ENCODE data around the gene SCAMP1.

The SCAMP1 gene, protein sequence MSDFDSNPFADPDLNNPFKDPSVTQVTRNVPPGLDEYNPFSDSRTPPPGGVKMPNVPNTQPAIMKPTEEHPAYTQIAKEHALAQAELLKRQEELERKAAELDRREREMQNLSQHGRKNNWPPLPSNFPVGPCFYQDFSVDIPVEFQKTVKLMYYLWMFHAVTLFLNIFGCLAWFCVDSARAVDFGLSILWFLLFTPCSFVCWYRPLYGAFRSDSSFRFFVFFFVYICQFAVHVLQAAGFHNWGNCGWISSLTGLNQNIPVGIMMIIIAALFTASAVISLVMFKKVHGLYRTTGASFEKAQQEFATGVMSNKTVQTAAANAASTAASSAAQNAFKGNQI

DNA sequence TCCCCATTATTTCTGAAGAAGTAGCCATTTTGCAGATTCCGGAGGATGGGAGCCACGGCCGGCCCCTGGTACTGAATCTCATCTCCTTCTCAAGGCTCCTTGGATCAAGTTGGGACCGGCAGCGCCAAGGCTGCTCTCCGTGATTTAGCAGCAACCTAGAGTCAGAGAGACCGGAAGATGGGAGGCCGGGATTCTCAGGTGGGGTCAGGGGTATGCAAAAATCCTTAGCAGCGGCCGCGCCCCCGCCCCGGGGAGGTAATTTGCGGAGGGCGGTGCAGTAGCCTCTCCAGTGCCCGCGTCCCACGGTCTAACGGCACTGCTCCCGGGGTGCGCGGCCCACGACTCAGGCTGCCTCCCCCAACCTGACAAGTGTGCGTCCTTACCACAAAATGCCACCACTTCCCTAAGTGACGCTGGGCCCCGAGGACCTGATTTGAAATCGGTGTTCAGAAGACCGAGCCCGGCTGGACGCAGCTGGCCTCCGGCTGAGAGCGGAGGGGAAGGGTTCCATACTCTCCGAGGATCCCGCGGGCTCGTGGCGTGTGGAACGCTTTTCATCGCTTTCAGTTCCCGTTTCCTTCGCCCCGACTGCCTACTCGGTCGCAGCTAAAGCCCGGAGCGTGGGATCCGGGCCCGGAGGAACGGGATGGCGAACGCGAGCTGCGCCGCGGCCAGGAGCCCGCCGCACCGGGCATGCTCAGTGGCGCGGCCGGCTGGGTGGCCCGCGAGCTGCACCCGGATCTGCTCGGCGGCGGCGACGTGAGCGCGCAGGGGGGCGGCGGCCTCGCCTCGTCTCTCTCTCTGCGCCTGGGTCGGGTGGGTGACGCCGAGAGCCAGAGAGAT lies at the start of gene SCAMP1:
SCAMP1 (plus strand) TSS at position 787 of the 843 bp plus-strand sequence; CDS start at position 842, 55 bp downstream.
- peaks cover 57% of the 10 kb centered on the region for H3K4me1 Mint-ChIP-seq
- peak within 1 kb of the TSS; percentile 96 for H3K4me3 Mint-ChIP-seq
- H3K27ac Mint-ChIP-seq = peak within 1 kb of the TSS; percentile 97
- H3K9me3 Mint-ChIP-seq = no peaks in the 10 kb centered on the region
- H3K27me3 Mint-ChIP-seq = no peaks in the 10 kb centered on the region
- H3K36me3 Mint-ChIP-seq = peaks cover 2% of the 10 kb centered on the region

DNA sequence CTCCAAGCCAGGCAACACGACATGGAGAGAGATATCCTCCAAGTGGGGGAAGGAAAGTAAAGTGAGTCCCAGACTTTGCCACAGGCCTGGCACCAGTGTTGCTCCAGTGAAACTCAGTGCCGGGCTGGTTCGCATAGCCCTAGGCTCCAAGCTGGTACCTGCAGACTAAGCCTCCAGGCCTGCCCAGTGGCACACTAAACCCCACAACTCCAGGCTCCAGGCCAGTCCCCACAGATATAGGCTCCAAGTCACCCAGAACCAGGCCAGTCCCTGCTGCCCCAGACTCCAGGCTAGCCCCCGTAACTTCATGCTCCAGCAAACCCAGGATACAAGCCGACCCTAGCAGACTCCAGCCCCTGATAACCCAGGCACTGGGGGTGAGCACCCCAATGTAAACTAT lies 42.9 kb upstream of the SCAMP1 start:
- Mint-ChIP-seq H3K27me3 (peaks cover 5% of the 10 kb centered on the region), H3K9me3 (no peaks in the 10 kb centered on the region), H3K4me1 (no peaks in the 10 kb centered on the region), H3K36me3 (no peaks in the 10 kb centered on the region), H3K4me3 (no peak overlapping the region), H3K27ac (no peak overlapping the region)

DNA sequence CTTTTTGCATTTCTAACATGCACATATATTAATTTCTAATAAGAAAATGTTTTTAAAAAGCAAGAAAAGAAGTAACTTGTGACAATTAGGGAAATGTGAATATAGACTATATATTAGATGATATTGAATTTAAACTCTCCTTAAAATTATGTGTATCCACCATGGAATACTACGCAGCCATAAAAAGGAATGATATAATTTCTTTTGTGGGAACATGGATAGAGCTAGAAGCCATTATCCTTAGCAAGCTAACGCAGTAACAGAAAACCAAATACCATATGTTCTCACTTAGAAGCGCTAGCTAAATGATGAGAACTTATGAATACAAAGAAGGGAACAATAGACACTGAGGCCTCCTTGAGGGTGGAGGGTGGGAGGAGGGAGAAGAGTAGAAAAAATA lies 42.1 kb upstream of the SCAMP1 start:
- peaks cover 5% of the 10 kb centered on the region for H3K27me3 Mint-ChIP-seq
- no peaks in the 10 kb centered on the region for H3K9me3 Mint-ChIP-seq
- no peak overlapping the region for H3K27ac Mint-ChIP-seq
- H3K4me3 Mint-ChIP-seq = no peak overlapping the region
- no peaks in the 10 kb centered on the region for H3K4me1 Mint-ChIP-seq
- no peaks in the 10 kb centered on the region for H3K36me3 Mint-ChIP-seq

DNA sequence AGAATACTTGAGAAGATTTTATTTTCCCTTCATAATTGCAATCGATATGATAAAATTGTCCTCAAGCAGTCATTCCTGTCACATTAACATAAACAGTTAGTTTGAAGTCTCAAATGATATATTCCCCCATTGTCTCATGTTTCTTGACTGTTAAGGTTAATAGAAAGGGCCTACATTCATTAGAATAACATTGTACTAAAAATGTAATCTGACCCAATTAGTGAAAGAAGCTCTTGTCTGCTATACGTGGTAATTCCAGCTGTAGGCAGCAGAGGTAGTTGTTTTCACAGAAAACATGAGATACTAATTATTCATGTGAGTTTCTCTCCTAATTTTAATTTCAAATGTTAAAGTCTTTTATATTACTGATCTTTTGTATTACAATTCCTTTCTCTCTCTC lies 40.0 kb upstream of the SCAMP1 start:
- no peak overlapping the region for H3K27ac Mint-ChIP-seq
- H3K27me3 Mint-ChIP-seq = peaks cover 6% of the 10 kb centered on the region
- no peaks in the 10 kb centered on the region for H3K9me3 Mint-ChIP-seq
- no peak overlapping the region for H3K4me3 Mint-ChIP-seq
- H3K4me1 Mint-ChIP-seq = no peaks in the 10 kb centered on the region
- H3K36me3 Mint-ChIP-seq = no peaks in the 10 kb centered on the region

DNA sequence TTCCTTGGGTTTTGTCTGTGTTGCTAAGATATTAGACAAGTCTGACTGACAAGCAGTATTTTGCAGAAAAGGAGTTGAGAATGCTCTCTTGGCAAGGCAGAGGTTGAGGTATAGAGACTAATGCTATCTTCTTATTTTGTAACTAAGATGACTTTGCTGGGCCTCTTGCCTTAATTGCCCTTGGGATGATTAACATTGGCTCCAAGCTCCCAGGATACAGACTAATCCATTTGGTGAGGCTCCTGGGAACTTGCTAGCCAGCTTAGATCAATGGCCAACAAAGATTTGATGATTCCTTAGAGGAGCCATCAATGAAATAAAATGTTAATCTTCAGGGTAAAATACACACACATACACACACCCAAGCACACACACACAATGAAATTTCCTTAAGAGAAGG lies 37.2 kb upstream of the SCAMP1 start:
- Mint-ChIP-seq H3K4me3 (no peak overlapping the region), H3K36me3 (no peaks in the 10 kb centered on the region), H3K27ac (no peak overlapping the region), H3K9me3 (no peaks in the 10 kb centered on the region), H3K27me3 (peaks cover 3% of the 10 kb centered on the region), H3K4me1 (no peaks in the 10 kb centered on the region)

DNA sequence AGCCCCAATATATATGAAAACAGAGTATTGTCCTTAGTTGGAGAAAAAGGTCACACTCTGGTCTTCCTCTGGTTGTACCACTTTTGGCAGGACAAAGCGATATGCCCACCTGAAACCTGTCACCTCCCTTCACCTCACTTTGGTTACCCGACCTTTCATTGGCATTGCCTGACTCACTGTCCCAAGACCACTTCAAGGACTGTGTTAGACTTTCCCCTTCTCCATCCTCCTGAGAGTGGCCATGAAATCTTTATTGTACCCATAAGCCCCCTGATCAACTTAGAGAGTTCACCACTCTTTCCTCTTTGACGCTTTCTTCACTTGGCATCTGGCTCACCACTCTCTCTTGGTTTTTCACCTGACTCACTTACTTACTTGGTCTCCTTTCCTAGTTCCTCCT lies 33.5 kb upstream of the SCAMP1 start:
- Mint-ChIP-seq H3K4me3 (no peak overlapping the region), H3K27ac (no peak overlapping the region), H3K4me1 (no peaks in the 10 kb centered on the region), H3K9me3 (no peaks in the 10 kb centered on the region), H3K36me3 (no peaks in the 10 kb centered on the region), H3K27me3 (peaks cover 7% of the 10 kb centered on the region)

DNA sequence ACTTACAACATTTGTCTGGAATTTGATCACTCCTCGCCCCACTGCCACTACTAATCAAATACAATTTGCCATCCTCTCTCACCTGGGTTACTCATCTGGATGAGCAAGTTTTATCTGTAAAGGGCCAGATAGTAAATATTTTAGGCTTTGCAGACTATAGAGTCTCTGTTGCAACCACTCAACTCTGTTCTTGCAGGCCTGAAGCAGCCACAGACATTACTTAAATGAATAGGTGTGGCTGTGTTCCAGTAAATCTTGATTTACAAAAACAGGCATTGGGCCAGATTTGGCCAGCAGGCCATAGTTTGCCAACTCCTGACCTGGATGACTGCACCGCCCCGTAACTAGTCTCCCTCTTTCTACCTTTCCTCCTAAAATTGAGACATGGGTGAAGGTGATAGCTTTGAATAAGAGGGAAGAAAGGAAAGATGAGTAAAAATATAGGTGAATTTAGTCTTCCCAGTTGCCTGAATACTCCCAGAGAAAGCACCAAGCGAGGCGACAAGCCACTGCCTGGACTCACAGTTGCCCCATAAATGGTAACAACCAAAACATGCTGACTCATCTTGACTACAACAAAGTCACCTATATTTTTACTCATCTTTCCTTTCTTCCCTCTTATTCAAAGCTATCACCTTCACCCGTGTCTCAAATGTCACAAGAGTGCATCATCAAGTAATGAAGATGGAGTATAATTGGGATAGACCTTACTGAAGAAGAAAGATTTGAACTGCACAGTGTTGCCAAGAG lies 32.5 kb upstream of the SCAMP1 start:
- Mint-ChIP-seq H3K4me3 (no peak overlapping the region), H3K4me1 (no peaks in the 10 kb centered on the region), H3K36me3 (no peaks in the 10 kb centered on the region), H3K27ac (no peak overlapping the region), H3K9me3 (no peaks in the 10 kb centered on the region), H3K27me3 (peaks cover 7% of the 10 kb centered on the region)

DNA sequence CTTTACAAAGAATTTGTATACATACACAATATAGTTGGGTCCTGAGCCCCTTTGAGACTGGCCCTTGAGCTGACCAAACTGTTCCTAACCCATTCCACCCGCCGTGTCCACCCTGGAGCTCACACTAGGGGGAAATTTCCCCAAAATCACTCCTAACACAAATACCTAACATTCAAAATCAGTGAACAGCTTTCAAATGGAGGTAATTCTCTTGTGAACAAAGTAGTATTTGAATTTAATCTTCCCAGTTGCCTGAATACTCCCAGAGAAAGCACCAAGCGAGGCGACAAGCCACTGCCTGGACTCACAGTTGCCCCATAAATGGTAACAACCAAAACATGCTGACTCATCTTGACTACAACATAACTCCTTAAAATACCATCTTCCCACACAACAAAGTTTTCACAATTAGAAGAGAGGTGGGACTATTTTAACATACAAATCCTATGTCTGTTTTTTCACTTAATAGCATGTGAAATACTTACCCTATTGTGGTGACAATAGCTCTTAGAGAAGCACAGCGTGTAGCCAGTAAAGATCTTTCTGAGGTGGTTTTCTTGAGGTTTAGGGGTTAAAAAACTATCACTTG lies 31.7 kb upstream of the SCAMP1 start:
- H3K27me3 Mint-ChIP-seq = peaks cover 7% of the 10 kb centered on the region
- no peaks in the 10 kb centered on the region for H3K36me3 Mint-ChIP-seq
- no peak overlapping the region for H3K4me3 Mint-ChIP-seq
- H3K27ac Mint-ChIP-seq = no peak overlapping the region
- no peaks in the 10 kb centered on the region for H3K4me1 Mint-ChIP-seq
- H3K9me3 Mint-ChIP-seq = no peaks in the 10 kb centered on the region

DNA sequence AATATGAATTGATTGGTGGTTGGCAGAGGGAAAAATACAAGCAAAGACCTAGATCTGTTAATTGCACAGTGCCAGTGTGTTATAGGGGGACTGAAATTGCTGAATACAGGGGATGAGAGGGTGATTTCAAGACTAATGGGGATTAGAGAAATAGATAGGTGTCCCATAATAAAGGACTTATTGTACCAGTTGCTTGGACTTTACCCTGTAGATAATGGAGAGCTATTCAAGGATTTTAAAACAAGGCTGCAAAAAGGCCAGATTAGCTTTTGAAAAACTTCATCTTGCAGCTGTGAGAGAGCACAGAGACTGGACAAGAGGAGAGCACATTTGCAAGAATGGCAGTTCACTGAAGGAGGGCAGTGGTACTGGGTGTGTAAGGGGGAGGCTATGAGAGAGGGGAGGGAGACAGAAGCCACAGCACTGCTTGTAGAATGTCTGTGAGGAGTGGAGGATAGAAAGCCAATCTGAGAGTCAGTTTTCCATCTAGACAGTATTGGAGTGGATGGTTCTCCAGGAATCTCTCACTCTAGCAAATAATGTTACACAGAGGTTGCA lies 28.8 kb upstream of the SCAMP1 start:
- Mint-ChIP-seq H3K36me3 (peaks cover under 1% of the 10 kb centered on the region), H3K27ac (no peak overlapping the region), H3K4me1 (no peaks in the 10 kb centered on the region), H3K27me3 (peaks cover 10% of the 10 kb centered on the region), H3K9me3 (peaks cover 3% of the 10 kb centered on the region), H3K4me3 (no peak overlapping the region)

DNA sequence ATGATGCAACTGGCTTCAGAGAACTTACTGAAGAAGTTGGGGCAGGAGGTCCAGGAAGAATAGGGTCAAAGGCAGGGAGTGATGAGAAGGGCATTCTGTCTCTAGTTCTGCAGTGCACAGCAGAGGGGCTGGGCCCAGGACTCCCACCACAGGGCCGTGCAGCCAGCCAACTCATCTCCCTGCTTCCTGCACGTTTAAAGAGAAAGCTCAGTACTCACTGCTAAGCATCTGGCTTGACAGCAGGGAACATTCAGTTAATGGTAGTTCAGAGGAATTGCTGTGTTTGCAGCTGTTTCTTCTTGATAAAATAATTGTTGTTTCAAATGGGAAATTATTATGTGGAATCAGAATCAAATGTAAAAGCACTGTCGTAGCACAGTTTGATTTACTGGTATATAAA lies 25.6 kb upstream of the SCAMP1 start:
- Mint-ChIP-seq H3K4me3 (no peak overlapping the region), H3K27ac (no peak overlapping the region), H3K9me3 (peaks cover 15% of the 10 kb centered on the region), H3K36me3 (peaks cover 7% of the 10 kb centered on the region), H3K4me1 (no peaks in the 10 kb centered on the region), H3K27me3 (peaks cover 14% of the 10 kb centered on the region)

DNA sequence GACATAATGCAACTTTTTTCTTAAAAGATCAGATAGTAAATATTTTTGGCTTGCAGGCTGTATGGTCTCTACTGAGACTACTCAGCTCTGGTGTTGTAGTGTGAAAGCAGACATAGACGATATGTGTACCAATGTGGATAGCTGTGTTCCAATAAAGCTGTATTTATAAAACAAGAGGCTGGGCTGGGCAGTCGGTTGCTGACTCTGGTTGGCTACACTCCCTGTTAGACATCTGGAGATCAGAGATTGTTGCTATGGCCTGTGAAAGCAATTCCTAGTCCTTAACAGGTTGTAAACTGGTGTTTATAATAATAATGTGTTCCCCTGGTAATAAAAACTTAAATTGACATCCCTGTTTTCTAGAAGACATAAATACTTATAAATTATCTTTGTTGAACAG lies 24.4 kb upstream of the SCAMP1 start:
- H3K27ac Mint-ChIP-seq = no peak overlapping the region
- H3K9me3 Mint-ChIP-seq = peaks cover 15% of the 10 kb centered on the region
- no peak overlapping the region for H3K4me3 Mint-ChIP-seq
- peaks cover 13% of the 10 kb centered on the region for H3K27me3 Mint-ChIP-seq
- H3K4me1 Mint-ChIP-seq = no peaks in the 10 kb centered on the region
- peaks cover 7% of the 10 kb centered on the region for H3K36me3 Mint-ChIP-seq

DNA sequence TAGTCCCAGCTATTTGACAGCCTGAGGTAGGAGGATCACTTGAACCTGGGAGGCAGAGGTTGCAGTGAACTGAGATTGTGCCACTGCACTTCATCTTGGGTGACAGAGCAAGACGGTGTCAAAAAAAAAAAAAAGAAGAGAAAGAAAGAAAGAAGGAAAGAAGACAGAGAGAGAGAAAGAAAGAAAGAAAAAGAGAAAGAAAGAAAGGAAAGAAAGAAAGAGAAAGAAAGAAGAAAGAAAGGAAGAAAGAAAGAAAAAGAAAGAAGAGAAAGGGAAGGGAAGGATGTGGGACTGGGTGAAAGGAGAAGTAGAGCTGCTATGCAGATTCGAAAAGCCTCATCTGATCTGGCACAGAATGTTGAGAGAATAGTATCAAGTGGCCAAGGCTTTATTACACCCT lies 23.7 kb upstream of the SCAMP1 start:
- Mint-ChIP-seq H3K9me3 (peaks cover 15% of the 10 kb centered on the region), H3K36me3 (peaks cover 7% of the 10 kb centered on the region), H3K4me3 (no peak overlapping the region), H3K27ac (no peak overlapping the region), H3K4me1 (no peaks in the 10 kb centered on the region), H3K27me3 (peaks cover 11% of the 10 kb centered on the region)

DNA sequence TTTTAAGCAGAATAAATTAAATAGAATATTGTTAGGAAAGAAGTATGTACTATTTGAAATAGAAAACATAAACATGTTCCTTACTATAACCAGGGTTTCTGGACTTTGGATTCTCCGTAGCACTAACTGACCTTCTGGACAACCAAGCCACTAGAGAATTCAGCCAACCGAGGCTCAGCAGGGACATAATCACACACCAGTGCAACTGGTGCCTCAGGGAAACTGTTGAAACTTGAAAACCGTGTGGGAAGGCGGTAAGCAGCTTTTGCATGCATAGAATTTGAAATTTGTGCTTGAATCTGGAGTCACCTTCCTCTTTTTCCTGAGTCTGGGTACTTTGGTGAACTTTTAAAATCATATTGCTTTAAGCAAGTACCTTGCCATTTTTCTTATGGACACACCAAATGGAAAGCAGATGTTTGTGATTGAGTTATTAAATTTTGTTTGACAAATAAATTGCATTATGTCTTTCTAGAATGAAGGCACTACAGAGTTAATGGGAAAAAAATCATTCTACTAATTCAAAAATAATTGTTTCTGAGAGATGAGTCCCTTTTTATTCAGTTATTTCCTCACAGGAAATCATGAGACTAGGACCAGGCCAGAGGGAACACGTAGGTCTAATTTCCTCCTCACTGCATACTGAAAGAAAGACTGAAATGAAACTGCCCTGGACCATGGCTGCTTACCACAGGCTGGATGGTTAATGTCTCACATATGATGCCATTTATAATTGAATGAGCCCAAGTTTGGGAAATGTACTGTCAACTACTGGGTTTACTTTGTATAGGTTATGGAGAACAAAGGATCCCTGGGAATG lies 20.6 kb upstream of the SCAMP1 start:
- Mint-ChIP-seq H3K27me3 (peaks cover 11% of the 10 kb centered on the region), H3K4me1 (no peaks in the 10 kb centered on the region), H3K9me3 (peaks cover 15% of the 10 kb centered on the region), H3K4me3 (no peak overlapping the region), H3K36me3 (peaks cover 7% of the 10 kb centered on the region), H3K27ac (no peak overlapping the region)

DNA sequence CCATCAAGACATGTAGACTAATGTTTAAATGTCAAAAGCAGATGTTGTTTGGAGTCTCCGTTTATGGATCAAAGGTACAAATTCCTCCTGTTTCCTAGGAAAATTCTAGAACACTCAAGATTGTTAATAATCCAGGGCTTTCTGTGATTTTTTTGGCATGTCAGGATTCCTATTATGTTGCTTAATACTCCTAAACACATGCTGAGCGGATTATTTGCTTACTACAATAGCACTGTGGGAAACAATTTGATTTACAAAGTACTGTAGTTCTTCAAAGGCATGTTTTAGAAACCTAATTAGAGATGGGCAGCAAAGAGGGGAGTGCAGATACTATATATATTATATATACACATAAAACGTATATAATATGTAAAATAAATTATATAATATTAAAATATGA lies 19.0 kb upstream of the SCAMP1 start:
- Mint-ChIP-seq H3K4me1 (no peaks in the 10 kb centered on the region), H3K27ac (no peak overlapping the region), H3K36me3 (peaks cover 7% of the 10 kb centered on the region), H3K4me3 (no peak overlapping the region), H3K27me3 (peaks cover 11% of the 10 kb centered on the region), H3K9me3 (peaks cover 14% of the 10 kb centered on the region)
